ENCODE data around the gene PPP1R26. TPM values are rescaled to one million over a fixed set of nuclear protein-coding genes. Genes with fewer than 3 reads are reported as not detected.
A peak's percentile ranks its signal among the peaks of the same experiment; 100 is the strongest.

PPP1R26 gene
- total RNA-seq, 8 experiments from 2014 or later, result 6.8 to 19.8 (median 17.1) TPM

DNA sequence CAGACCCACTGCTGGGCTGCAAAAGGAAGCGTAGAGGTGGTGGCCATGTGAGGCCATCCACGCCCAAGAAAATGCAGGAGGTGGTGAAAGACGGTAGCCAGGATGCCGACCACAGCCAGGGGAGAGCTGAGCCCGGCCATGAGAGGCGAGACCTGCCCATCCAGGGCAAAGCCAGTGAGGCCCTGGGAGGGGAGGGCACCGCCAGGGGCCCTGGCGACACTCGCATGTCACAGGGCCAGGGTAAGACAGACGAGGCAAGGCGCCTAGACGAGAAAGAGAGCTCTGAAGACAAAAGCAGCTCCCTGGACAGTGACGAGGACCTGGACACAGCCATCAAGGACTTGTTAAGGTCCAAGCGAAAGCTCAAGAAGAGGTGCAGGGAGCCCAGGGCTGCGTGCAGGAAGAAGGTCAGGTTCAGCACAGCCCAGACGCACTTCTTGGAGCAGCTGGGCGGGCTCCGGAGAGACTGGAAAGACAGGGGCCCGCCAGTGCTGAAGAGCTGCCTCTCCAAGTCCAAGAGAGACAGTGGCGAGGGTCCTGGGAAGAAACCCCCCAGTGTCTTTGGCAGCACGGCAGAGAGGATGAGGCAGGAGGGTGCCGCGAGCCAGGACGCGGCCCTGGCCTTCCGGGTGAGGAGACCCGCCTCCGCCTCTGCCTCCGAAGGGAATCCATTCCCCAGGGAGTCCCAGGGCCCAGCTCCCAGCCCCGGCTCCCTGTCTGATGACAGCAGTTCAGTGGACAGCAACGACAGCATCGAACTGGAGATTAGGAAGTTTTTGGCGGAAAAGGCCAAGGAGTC lies 6.9 kb downstream of the PPP1R26 start:
- H3K4me3 ChIP-seq, result no peak overlapping the region
- ATAC-seq (replicated peaks in 6 of 8), result peak in 1 of 8 experiments; percentile 9
- 93 to 100% (median 100%) methylated on average over 1 to 14 of the region's 33 CpGs; no CpG with 5 or more reads in 5 of the 10 experiments for WGBS, 10 experiments
- in situ Hi-C loops (cut with MboI; ENCODE audit: low pct_unique_long_range_greater_than_20kb in 2 of 9, low sequenced_read_pairs in 9 of 9, unreplicated experiment in 9 of 9), result no loop called here
- peaks cover under 1 to 3% of the 10 kb centered on the region in 2 donors for H3K4me1 ChIP-seq (replicated peaks in 1 of 2)
- H3K27ac ChIP-seq, result no peak overlapping the region

DNA sequence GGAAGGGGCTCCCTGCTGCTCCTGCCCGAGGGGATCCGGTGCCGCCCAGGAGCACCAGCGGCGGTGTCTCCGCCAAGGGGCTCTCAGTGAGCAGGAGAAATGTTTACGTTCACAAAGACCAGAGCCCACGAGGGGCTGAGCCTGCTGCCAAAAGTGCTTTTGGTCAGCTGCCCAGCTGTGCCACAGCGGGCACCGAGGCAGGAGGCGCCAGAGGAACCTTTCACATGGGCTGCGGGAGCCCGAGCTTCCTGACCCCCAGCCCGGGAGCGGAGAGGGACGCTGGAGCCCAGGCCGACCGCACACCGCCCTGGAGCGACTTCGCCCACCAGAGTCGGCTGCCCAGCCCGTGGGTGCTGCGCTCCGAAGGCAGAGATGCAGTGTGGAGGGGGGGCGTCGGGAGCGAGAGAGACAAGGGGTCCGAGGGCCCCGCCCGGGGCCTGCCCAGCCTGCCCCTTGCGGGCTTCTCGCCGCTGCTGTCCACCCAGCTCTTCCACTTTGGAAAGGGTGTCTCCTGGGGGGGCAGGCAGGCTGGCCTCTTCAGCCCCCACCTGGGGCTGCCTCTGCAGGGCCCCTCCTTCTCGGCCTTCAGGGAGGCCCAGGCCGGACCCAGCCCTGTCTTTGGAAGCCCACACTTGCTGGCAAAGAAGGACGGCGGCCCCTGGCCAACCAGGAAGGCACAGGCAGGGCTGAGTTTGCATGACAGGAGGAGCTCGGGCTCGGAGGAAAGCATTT lies 7.9 kb downstream of the PPP1R26 start:
- in situ Hi-C loops (cut with MboI; ENCODE audit: low pct_unique_long_range_greater_than_20kb in 2 of 9, low sequenced_read_pairs in 9 of 9, unreplicated experiment in 9 of 9), result no loop called here
- WGBS, 10 experiments, result 80 to 100% (median 90%) methylated on average over 2 to 5 of the region's 40 CpGs; no CpG with 5 or more reads in 6 of the 10 experiments
- Histone ChIP-seq H3K27ac (no peak overlapping the region), H3K4me3 (no peak overlapping the region), H3K4me1 (replicated peaks in 1 of 2) (no peaks in the 10 kb centered on the region)
- no peak for ATAC-seq (replicated peaks in 6 of 8)

DNA sequence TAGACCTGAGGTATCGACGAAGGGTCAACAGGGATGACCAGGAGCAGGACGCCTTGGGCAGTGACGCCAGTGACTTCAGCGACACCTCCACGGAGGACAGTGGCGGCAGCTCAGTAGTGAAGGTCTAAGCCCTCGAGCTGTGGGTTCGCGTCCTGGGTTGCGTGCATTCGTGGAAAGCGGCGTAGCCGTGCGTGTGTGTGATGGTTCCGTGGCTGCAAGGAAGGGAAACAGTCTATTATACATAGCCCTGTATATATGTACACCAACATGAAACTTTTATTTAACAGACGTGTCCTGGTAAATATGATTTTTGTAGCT lies 8.4 kb downstream of the PPP1R26 start:
- no peaks in the 10 kb centered on the region for H3K4me1 ChIP-seq (replicated peaks in 1 of 2)
- ATAC-seq (replicated peaks in 6 of 8), result no peak
- in situ Hi-C loops (cut with MboI; ENCODE audit: low pct_unique_long_range_greater_than_20kb in 2 of 9, low sequenced_read_pairs in 9 of 9, unreplicated experiment in 9 of 9), result no loop called here
- no peak overlapping the region for H3K4me3 ChIP-seq
- H3K27ac ChIP-seq, result no peak overlapping the region
- WGBS, 10 experiments, result 92 to 100% (median 100%) methylated on average over 1 to 7 of the region's 18 CpGs; no CpG with 5 or more reads in 7 of the 10 experiments

DNA sequence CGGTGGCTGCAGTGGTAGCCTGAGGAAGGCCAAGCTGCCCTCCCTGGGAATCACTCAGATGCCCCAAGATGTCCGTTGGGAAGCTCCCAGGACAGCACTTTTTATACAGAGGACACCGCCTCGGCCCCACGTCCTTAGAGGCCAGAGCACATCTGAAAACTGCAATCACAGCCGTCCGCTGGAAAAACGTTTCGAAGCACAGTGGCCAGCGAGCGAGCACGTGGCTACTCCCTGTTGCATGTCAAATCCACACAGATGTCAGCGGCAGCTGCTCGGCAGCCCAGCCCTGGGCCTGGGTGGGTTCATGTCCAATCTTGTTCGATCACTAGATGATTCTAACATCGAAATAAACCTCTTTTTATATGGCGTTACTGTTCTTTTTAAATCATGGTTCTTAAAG lies 8.9 kb downstream of the PPP1R26 start:
- Histone ChIP-seq H3K4me3 (no peak overlapping the region), H3K4me1 (replicated peaks in 1 of 2) (no peaks in the 10 kb centered on the region), H3K27ac (no peak overlapping the region)
- ATAC-seq (replicated peaks in 6 of 8), result no peak
- 80 to 100% (median 98%) methylated on average over 1 to 8 of the region's 17 CpGs; no CpG with 5 or more reads in 2 of the 10 experiments for WGBS, 10 experiments
- in situ Hi-C loops (cut with MboI; ENCODE audit: low pct_unique_long_range_greater_than_20kb in 2 of 9, low sequenced_read_pairs in 9 of 9, unreplicated experiment in 9 of 9), result no loop called here

DNA sequence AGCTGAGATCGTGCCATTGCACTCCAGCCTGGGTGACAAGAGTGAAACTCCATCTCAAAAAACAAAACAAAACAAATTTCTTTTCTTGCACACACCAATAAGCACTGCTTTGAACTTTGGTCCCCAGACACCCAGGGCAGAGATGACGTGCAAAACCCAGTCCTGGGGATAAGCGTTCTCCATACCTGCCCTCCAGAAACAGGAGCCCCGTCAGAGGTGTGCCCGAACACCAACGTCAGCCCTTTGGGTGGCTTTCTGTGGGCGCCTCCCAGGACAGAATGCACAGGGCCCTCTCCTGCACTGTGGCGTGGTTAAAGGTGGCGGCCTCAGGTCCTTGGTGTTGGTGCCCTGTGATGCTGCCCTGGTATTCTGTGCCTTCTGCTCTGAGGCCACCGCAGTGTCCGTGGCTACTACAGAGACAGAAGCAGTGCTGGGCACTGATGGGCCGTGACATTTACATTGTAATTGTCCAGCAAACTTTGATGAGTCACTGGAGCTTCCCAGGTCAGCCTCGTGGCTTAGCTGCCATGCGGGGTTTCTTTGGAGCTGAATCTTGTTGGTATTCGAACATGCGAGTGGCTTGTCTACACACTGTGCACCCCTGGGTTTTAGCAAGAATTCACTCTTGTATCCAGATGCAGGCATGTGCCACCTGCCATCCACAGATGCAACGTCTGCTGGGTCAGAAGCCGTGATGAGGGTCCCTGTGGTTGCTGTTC lies 9.8 kb downstream of the PPP1R26 start:
- Histone ChIP-seq H3K4me3 (no peak overlapping the region), H3K27ac (no peak overlapping the region), H3K4me1 (replicated peaks in 1 of 2) (no peaks in the 10 kb centered on the region)
- WGBS, 10 experiments, result 67 to 100% (median 82%) methylated on average over 1 to 11 of the region's 18 CpGs; no CpG with 5 or more reads in 2 of the 10 experiments
- in situ Hi-C loops (cut with MboI; ENCODE audit: low pct_unique_long_range_greater_than_20kb in 2 of 9, low sequenced_read_pairs in 9 of 9, unreplicated experiment in 9 of 9), result no loop called here
- ATAC-seq (replicated peaks in 6 of 8), result peak in 6 of 8 experiments; percentile 16 to 60 (median 28)

DNA sequence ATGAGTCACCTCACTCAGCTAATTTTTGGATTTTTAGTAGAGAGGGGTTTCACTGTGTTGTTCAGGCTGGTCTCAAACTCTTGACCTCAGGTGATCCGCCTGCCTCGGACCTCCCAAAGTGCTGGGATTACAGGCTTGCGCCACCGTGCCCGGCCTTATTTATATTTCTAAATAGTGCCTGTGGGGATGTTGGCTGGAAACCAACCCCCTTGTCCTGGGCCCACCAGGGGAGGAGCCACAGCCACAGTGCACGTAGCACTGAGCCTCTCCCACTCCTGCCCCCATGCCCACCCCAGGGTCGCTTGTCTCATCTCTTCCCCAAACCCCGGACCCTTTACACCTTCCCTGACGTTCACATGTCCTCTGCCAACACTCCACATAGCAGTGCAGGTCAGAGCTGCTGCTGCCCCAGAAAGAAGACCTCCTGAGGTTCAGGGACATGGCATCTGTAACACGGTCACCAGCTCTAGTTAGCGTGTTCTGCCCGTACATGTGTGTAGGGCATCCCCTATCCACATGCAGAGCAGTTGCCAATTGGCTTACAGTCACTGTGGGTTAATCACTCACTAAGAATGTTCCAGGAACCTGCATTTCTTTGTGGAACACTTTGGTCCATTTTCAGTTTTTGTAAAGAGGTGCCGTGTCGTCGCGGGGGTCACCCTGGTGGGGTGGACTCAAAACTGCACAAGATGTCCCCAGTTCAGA lies 10.7 kb downstream of the PPP1R26 start:
- in situ Hi-C loops (cut with MboI; ENCODE audit: low pct_unique_long_range_greater_than_20kb in 2 of 9, low sequenced_read_pairs in 9 of 9, unreplicated experiment in 9 of 9), result no loop called here
- ATAC-seq (replicated peaks in 6 of 8), result no peak

DNA sequence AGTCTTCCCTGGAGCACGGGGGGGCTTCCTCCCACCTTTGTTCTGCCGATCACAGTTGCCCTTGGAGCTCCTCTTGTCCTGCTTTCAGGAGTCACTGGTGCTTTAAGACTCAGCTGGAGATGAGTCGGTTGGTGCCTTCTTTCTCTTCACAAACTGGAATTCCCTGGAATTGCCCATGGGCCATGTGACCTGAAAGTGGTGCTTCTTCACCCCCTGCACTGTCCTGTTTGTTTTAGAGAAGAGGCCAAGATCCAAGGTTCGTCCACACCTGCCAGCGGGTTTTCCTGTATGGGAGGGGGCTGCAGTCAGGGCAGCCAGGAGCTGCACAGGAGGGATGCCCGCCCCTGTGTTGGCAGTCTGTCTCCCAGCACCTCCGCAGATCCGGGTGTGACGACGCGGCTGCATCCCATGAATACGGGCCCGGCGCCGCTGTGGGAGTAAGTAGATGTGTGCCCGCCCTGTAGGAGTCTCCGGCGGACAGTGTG lies 11.4 kb downstream of the PPP1R26 start:
- WGBS, 10 experiments, result 16 to 86% (median 60%) methylated on average over 1 to 14 of the region's 18 CpGs; no CpG with 5 or more reads in 3 of the 10 experiments
- Histone ChIP-seq H3K27ac (no peak overlapping the region), H3K4me1 (replicated peaks in 1 of 2) (no peaks in the 10 kb centered on the region), H3K4me3 (no peak overlapping the region)
- ATAC-seq (replicated peaks in 6 of 8), result peak in 4 of 8 experiments; percentile 14 to 91 (median 58)
- in situ Hi-C loops (cut with MboI; ENCODE audit: low pct_unique_long_range_greater_than_20kb in 2 of 9, low sequenced_read_pairs in 9 of 9, unreplicated experiment in 9 of 9), result no loop called here

More for the DNA sequence above, 10.7 kb downstream of the PPP1R26 start:
- 74 to 100% (median 82%) methylated on average over 3 to 8 of the region's 16 CpGs; no CpG with 5 or more reads in 4 of the 10 experiments for WGBS, 10 experiments
- Histone ChIP-seq H3K4me3 (no peak overlapping the region), H3K4me1 (replicated peaks in 1 of 2) (no peaks in the 10 kb centered on the region), H3K27ac (no peak overlapping the region)

DNA sequence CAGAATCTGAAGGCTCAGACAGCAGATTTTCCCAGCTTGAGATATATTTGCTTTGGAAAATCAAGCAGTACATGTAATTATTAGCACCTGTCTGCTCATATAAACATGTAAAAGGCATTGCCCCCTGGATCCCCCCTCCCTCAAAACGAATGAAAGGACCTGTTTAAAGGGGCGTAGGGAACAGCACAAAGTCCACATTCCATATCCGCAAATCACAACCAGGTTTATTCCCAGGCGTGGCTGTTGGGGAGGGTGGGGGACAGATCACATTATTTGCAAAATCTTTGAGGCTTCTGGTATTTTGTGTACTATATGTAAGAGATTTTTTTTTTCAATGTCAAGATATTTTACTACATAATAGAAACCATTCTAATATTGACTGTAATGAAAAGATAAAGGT lies 12.2 kb downstream of the PPP1R26 start:
- in situ Hi-C loops (cut with MboI; ENCODE audit: low pct_unique_long_range_greater_than_20kb in 2 of 9, low sequenced_read_pairs in 9 of 9, unreplicated experiment in 9 of 9), result no loop called here
- H3K4me1 ChIP-seq (replicated peaks in 1 of 2), result no peaks in the 10 kb centered on the region
- no peak overlapping the region for H3K4me3 ChIP-seq
- no peak overlapping the region for H3K27ac ChIP-seq
- peak in 2 of 8 experiments; percentile 18 to 43 for ATAC-seq (replicated peaks in 6 of 8)
- WGBS, 10 experiments, result 0 to 100% (median 73%) methylated on average over 2 to 4 of the region's 4 CpGs; no CpG with 5 or more reads in 3 of the 10 experiments

DNA sequence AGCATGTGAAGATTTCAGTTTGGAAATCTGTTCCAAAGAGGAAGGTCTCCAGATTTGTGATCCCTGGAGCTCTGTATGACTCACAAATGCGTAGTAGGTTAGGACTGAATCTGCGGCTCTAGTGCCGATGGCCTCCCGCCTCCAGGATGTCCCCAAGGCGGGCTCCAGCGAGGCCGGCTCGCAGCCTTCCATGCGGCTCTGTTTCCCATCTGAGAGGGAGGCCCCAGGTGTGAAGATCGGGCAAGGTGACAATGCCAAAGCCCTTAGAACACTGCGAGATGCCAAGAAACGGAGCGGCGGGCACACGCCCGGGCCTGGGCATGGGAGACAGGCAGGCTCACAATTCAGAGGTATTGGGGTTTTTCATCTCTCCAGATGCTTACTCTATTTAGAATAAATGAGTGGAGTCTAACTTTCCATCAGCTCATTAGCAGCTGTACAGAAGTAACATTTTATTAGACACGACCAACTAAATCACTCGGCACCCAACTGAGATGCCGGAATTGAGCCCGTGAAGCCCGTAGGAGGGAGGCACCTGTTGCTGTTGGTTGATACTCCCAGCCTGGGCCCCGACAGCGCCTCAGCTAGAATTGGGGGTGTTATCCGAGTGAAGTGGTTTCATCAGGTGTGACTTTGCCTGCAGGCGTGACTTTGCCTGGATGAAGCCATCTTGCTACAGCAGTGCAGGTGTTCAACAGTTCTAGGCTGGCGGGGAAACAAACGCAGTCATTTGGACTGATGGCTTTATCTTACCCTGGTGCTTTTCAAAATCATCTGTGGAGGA lies 13.5 kb downstream of the PPP1R26 start:
- no peak overlapping the region for H3K27ac ChIP-seq
- WGBS, 10 experiments, result 50 to 100% (median 82%) methylated on average over 3 to 21 of the region's 27 CpGs; no CpG with 5 or more reads in 1 of the 10 experiments
- in situ Hi-C loops (cut with MboI; ENCODE audit: low pct_unique_long_range_greater_than_20kb in 2 of 9, low sequenced_read_pairs in 9 of 9, unreplicated experiment in 9 of 9), result no loop called here
- H3K4me1 ChIP-seq (replicated peaks in 1 of 2), result no peaks in the 10 kb centered on the region
- no peak overlapping the region for H3K4me3 ChIP-seq
- ATAC-seq (replicated peaks in 6 of 8), result no peak

DNA sequence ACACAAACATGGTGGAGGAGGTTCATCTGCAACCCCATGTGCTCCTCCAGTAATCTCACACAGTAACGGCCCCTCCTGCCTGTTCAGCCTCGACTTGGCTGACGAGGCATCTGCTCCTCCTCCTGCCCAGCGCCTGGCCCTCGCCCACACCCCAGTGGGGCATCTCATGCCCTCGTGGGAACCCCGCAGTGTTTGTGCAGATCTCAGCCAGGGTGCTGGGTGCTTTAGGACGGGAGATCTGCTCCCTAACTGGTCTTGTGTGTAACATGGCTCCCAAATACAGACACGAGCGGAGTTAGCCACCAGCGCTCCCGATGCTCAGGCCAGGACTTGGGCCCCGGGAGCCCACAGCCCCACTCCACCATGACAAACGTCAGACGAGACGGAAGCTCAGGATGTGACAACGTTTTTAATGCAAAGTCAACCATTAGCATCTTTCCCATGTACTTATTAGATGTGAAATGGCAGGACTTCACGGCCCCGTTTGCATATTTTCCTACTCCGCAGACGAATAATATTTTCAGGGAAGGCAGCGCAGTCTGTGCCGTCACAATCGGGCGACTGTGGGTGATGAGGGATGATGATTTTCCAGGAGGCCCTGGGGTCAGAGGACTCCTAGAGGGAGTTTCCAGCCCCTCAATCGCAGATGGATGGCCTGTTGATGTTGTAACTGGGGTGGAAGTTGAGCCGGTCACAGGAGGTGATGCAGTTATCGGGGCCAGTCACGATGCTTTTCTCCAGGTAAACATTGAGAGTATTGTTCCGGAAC lies 15.4 kb downstream of the PPP1R26 start:
- WGBS, 10 experiments, result 60 to 100% (median 83%) methylated on average over 2 to 24 of the region's 30 CpGs; no CpG with 5 or more reads in 2 of the 10 experiments
- no peak overlapping the region for H3K4me3 ChIP-seq
- in situ Hi-C loops (cut with MboI; ENCODE audit: low pct_unique_long_range_greater_than_20kb in 2 of 9, low sequenced_read_pairs in 9 of 9, unreplicated experiment in 9 of 9), result no loop called here
- no peak overlapping the region for H3K27ac ChIP-seq
- ATAC-seq (replicated peaks in 6 of 8), result no peak
- H3K4me1 ChIP-seq (replicated peaks in 1 of 2), result peaks cover 5 to 7% of the 10 kb centered on the region in 2 donors

DNA sequence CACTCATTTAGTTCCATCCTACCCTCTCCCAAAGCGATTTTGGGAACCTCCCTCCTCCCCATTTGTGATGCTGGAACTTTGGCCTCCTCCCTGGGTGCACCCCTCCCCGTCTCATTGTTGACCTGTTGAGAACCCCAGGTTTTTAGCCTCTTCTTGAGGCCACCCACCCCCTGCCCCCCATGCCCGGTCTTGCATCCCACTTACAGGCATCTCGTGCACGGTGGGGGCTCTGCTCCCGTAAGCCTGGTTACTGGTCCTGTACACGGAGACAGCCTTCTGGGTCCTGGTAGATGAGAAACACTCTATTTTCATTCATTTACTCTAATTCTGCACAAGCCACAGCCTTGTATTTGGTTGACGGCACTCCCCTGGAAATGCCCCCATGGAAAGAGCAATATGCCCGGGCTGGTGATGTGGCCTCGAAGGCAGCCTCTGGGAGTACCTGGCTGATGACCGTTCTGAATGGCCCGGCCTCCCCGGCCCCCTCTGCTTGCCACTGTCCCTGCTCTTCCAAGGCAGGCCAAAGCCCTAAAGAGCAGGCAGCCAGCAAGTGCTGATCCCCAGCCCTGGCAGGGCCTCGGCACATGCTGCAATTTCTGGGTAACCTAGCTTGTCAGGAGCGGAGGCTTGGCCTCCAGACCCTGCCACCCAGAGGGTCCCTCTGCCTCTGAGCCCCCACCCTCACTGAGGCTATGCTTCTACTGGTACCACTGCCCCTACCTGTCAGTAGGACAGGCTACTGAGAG lies 19.0 kb downstream of the PPP1R26 start:
- no peak overlapping the region for H3K4me3 ChIP-seq
- in situ Hi-C loops (cut with MboI; ENCODE audit: low pct_unique_long_range_greater_than_20kb in 2 of 9, low sequenced_read_pairs in 9 of 9, unreplicated experiment in 9 of 9), result no loop called here
- 72 to 100% (median 87%) methylated on average over 1 to 8 of the region's 15 CpGs; no CpG with 5 or more reads in 5 of the 10 experiments for WGBS, 10 experiments

More for the DNA sequence above, 19.0 kb downstream of the PPP1R26 start:
- ATAC-seq (replicated peaks in 6 of 8), result no peak
- H3K27ac ChIP-seq, result no peak overlapping the region
- peaks cover 12 to 13% of the 10 kb centered on the region in 2 donors for H3K4me1 ChIP-seq (replicated peaks in 1 of 2)

Measured in motor neuron (in vitro differentiated cells).